Measurements from ENCODE around the gene GALNT17. TPM values are rescaled to one million over a fixed set of nuclear protein-coding genes. Genes with fewer than 3 reads are reported as not detected.

GALNT17 gene
- total RNA-seq, 1 experiment from 2014 or later, result not detected

GRCh38 chr7:71694665-71695064 is 562.7 kb downstream of the GALNT17 start:
- no peak overlapping the region for H3K4me3 ChIP-seq
- H3F3A ChIP-seq (ENCODE audit: insufficient read depth, low read depth), result no peaks in the 10 kb centered on the region
- H3K27ac ChIP-seq, result no peak overlapping the region
- intact Hi-C loops (cut with micrococcal nuclease; ENCODE audit: unreplicated experiment), result no loop called here
- BruUV-seq (replicated peaks), result no TSS peak
- no peaks in the 10 kb centered on the region for H3K79me2 ChIP-seq (ENCODE audit: low read depth)
- H3K9me3 ChIP-seq (ENCODE audit: insufficient read depth, low read depth), result no peaks in the 10 kb centered on the region
- H3K4me2 ChIP-seq, result no peak overlapping the region
- no peak for DNase-seq
- no peak overlapping the region for H2AFZ ChIP-seq
- H3K36me3 ChIP-seq (ENCODE audit: low read depth), result no peaks in the 10 kb centered on the region
- 0 out of 2 replicates have a peak, but pooled peaks cover 2% of the 10 kb centered on the region for H3K27me3 ChIP-seq (ENCODE audit: insufficient read depth, low read depth)
- CTCF ChIA-PET, result no interaction called here
- POLR2A ChIA-PET (ENCODE audit: unreplicated experiment), result no interaction called here
- no peaks in the 10 kb centered on the region for H4K20me1 ChIP-seq (ENCODE audit: insufficient read depth)
- H3K4me1 ChIP-seq (replicated peaks; ENCODE audit: insufficient read depth), result no peaks in the 10 kb centered on the region
- H3K9me2 ChIP-seq (ENCODE audit: insufficient read depth), result no peaks in the 10 kb centered on the region
- TF ChIP-seq EZH2 (IDR thresholded peaks at IDR 0.05; ENCODE audit: low read depth), result no peak
- no peak for TF ChIP-seq CTCF (conservative IDR thresholded peaks at IDR 0.05)

GRCh38 chr7:71695186-71695585 is 563.2 kb downstream of the GALNT17 start:
- no peak overlapping the region for H3K27ac ChIP-seq
- H3K4me2 ChIP-seq, result no peak overlapping the region
- POLR2A ChIA-PET (ENCODE audit: unreplicated experiment), result no interaction called here
- H3K4me3 ChIP-seq, result no peak overlapping the region
- intact Hi-C loops (cut with micrococcal nuclease; ENCODE audit: unreplicated experiment), result no loop called here
- no peaks in the 10 kb centered on the region for H3K9me3 ChIP-seq (ENCODE audit: insufficient read depth, low read depth)
- H3K36me3 ChIP-seq (ENCODE audit: low read depth), result no peaks in the 10 kb centered on the region
- no peaks in the 10 kb centered on the region for H3K4me1 ChIP-seq (replicated peaks; ENCODE audit: insufficient read depth)
- no peak for TF ChIP-seq EZH2 (IDR thresholded peaks at IDR 0.05; ENCODE audit: low read depth)
- CTCF ChIA-PET, result no interaction called here
- H2AFZ ChIP-seq, result no peak overlapping the region
- H3F3A ChIP-seq (ENCODE audit: insufficient read depth, low read depth), result no peaks in the 10 kb centered on the region
- H4K20me1 ChIP-seq (ENCODE audit: insufficient read depth), result no peaks in the 10 kb centered on the region
- no peaks in the 10 kb centered on the region for H3K79me2 ChIP-seq (ENCODE audit: low read depth)
- no peaks in the 10 kb centered on the region for H3K9me2 ChIP-seq (ENCODE audit: insufficient read depth)
- no peaks in the 10 kb centered on the region for H3K27me3 ChIP-seq (ENCODE audit: insufficient read depth, low read depth)
- no peak for DNase-seq
- no TSS peak for BruUV-seq (replicated peaks)

DNA sequence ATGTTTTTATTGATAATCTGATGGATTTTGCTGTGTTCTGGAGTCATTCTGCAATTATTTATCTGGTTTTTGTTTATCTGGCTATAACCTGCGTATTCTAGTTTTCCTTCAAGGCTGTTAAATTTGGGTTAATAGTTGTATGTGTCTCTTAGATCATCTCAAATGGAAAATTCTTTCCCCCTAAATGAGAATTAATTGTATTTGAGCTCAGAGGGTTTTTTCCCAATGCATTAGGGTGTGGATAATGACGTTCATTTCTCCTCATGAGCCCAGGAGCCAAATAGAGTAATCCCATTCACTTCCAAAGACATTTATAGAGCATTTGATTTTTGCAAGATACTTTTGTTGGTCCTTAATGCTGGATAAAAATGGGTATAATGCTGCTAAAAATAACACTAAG is 564.6 kb downstream of the GALNT17 start:
- CTCF ChIA-PET, result no interaction called here
- BruUV-seq (replicated peaks), result no TSS peak
- no peak for TF ChIP-seq EZH2 (IDR thresholded peaks at IDR 0.05; ENCODE audit: low read depth)
- no peak for TF ChIP-seq CTCF (conservative IDR thresholded peaks at IDR 0.05)
- Histone ChIP-seq H3K79me2 (ENCODE audit: low read depth) (no peaks in the 10 kb centered on the region), H3K4me2 (no peak overlapping the region), H3K36me3 (ENCODE audit: low read depth) (no peaks in the 10 kb centered on the region), H3K4me1 (replicated peaks; ENCODE audit: insufficient read depth) (no peaks in the 10 kb centered on the region), H3K9me2 (ENCODE audit: insufficient read depth) (no peaks in the 10 kb centered on the region), H4K20me1 (ENCODE audit: insufficient read depth) (no peaks in the 10 kb centered on the region), H3K4me3 (no peak overlapping the region), H3K27ac (no peak overlapping the region), H3K9me3 (ENCODE audit: insufficient read depth, low read depth) (no peaks in the 10 kb centered on the region), H3F3A (ENCODE audit: insufficient read depth, low read depth) (no peaks in the 10 kb centered on the region), H2AFZ (no peak overlapping the region), H3K27me3 (ENCODE audit: insufficient read depth, low read depth) (no peaks in the 10 kb centered on the region)
- POLR2A ChIA-PET (ENCODE audit: unreplicated experiment), result no interaction called here
- intact Hi-C loops (cut with micrococcal nuclease; ENCODE audit: unreplicated experiment), result no loop called here
- no peak for DNase-seq

- Histone ChIP-seq H3K27ac (no peak overlapping the region), H3K4me3 (no peak overlapping the region), H3K27me3 (ENCODE audit: insufficient read depth, low read depth) (no peaks in the 10 kb centered on the region), H3K9me2 (ENCODE audit: insufficient read depth) (no peaks in the 10 kb centered on the region), H3K79me2 (ENCODE audit: low read depth) (no peaks in the 10 kb centered on the region), H3K4me2 (no peak overlapping the region), H2AFZ (no peak overlapping the region), H4K20me1 (ENCODE audit: insufficient read depth) (no peaks in the 10 kb centered on the region), H3K36me3 (ENCODE audit: low read depth) (no peaks in the 10 kb centered on the region), H3F3A (ENCODE audit: insufficient read depth, low read depth) (no peaks in the 10 kb centered on the region), H3K4me1 (replicated peaks; ENCODE audit: insufficient read depth) (no peaks in the 10 kb centered on the region), H3K9me3 (ENCODE audit: insufficient read depth, low read depth) (no peaks in the 10 kb centered on the region)
- CTCF ChIA-PET, result no interaction called here
- BruUV-seq (replicated peaks), result no TSS peak
- POLR2A ChIA-PET (ENCODE audit: unreplicated experiment), result no interaction called here
- intact Hi-C loops (cut with micrococcal nuclease; ENCODE audit: unreplicated experiment), result no loop called here
- TF ChIP-seq CTCF (conservative IDR thresholded peaks at IDR 0.05) (no peak), EZH2 (IDR thresholded peaks at IDR 0.05; ENCODE audit: low read depth) (no peak)
- no peak for DNase-seq
These were observed 565.5 kb downstream of the GALNT17 start for GRCh38 chr7:71697400-71697799.
